Measurements from ENCODE around the gene ACAD10. TPM values are rescaled to one million over a fixed set of nuclear protein-coding genes. Genes with fewer than 3 reads are reported as not detected.

ACAD10 gene
- total and polyA plus RNA-seq, 2 of the 13 experiments (the other 11 are each of a cell fraction or from before 2014, with no cell fraction given) = 15.2 to 16.3 TPM

GRCh38 chr12:111767362-111768158, 81.7 kb downstream of the ACAD10 start (continued):
- TF ChIP-seq, protein P1, sequence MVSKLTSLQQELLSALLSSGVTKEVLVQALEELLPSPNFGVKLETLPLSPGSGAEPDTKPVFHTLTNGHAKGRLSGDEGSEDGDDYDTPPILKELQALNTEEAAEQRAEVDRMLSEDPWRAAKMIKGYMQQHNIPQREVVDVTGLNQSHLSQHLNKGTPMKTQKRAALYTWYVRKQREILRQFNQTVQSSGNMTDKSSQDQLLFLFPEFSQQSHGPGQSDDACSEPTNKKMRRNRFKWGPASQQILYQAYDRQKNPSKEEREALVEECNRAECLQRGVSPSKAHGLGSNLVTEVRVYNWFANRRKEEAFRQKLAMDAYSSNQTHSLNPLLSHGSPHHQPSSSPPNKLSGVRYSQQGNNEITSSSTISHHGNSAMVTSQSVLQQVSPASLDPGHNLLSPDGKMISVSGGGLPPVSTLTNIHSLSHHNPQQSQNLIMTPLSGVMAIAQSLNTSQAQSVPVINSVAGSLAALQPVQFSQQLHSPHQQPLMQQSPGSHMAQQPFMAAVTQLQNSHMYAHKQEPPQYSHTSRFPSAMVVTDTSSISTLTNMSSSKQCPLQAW (CRISPR knock-in tag; IDR thresholded peaks at IDR 0.05) = peak; percentile 54; the same call in 1 of the 2 replicates
- TF ChIP-seq ZNF296 (CRISPR knock-in tag; conservative IDR thresholded peaks at IDR 0.05) (0 out of 2 replicates have a peak, but pooled peaks have one; percentile 38), BCL6 (CRISPR knock-in tag; IDR thresholded peaks at IDR 0.05) (peak; percentile 46; the same call in 1 of the 2 replicates), ZNF775 (CRISPR knock-in tag; IDR thresholded peaks at IDR 0.05; ENCODE audit: borderline replicate concordance) (no peak), ZNF850 (CRISPR knock-in tag; conservative IDR thresholded peaks at IDR 0.05) (no peak), ZNF232 (CRISPR knock-in tag; IDR thresholded peaks at IDR 0.05; ENCODE audit: borderline replicate concordance) (0 out of 2 replicates have a peak, but pooled peaks have one; percentile 7), ZNF687 (CRISPR knock-in tag; IDR thresholded peaks at IDR 0.05) (no peak; the same call in 1 of the 2 replicates), HNRNPLL (IDR thresholded peaks at IDR 0.05; ENCODE audit: low read depth, low read length, poor library complexity, severe bottlenecking) (no peak), MAFG (CRISPR knock-in tag; IDR thresholded peaks at IDR 0.05) (no peak), FOSL1 (CRISPR knock-in tag; IDR thresholded peaks at IDR 0.05; ENCODE audit: borderline replicate concordance) (no peak), ZKSCAN5 (CRISPR knock-in tag; IDR thresholded peaks at IDR 0.05) (no peak), GLI4 (CRISPR knock-in tag; IDR thresholded peaks at IDR 0.05; ENCODE audit: borderline replicate concordance) (no peak), HNF4A (CRISPR knock-in tag; IDR thresholded peaks at IDR 0.05) (peak; percentile 47), FOXK2 (IDR thresholded peaks at IDR 0.05) (no peak), HIVEP1 (CRISPR knock-in tag; IDR thresholded peaks at IDR 0.05) (peak; percentile 27; the same call in 1 of the 2 replicates), ZNF788 (CRISPR knock-in tag; IDR thresholded peaks at IDR 0.05; ENCODE audit: borderline replicate concordance) (0 out of 2 replicates have a peak, but pooled peaks have one; percentile 16), NFKB2 (CRISPR knock-in tag; IDR thresholded peaks at IDR 0.05; ENCODE audit: borderline replicate concordance) (no peak), ZNF441 (CRISPR knock-in tag; IDR thresholded peaks at IDR 0.05; ENCODE audit: borderline replicate concordance) (no peak), KLF15 (CRISPR knock-in tag; IDR thresholded peaks at IDR 0.05; ENCODE audit: borderline replicate concordance) (no peak), BORCS8-MEF2B (CRISPR knock-in tag; IDR thresholded peaks at IDR 0.05) (0 out of 2 replicates have a peak, but pooled peaks have one; percentile 3)
- TF ChIP-seq, protein P2, sequence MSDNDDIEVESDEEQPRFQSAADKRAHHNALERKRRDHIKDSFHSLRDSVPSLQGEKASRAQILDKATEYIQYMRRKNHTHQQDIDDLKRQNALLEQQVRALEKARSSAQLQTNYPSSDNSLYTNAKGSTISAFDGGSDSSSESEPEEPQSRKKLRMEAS (IDR thresholded peaks at IDR 0.05) = peak; percentile 45; the same call in 1 of the 2 replicates
- TF ChIP-seq, protein P3, sequence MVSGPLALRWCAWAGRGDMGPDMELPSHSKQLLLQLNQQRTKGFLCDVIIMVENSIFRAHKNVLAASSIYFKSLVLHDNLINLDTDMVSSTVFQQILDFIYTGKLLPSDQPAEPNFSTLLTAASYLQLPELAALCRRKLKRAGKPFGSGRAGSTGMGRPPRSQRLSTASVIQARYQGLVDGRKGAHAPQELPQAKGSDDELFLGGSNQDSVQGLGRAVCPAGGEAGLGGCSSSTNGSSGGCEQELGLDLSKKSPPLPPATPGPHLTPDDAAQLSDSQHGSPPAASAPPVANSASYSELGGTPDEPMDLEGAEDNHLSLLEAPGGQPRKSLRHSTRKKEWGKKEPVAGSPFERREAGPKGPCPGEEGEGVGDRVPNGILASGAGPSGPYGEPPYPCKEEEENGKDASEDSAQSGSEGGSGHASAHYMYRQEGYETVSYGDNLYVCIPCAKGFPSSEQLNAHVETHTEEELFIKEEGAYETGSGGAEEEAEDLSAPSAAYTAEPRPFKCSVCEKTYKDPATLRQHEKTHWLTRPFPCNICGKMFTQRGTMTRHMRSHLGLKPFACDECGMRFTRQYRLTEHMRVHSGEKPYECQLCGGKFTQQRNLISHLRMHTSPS (CRISPR knock-in tag; IDR thresholded peaks at IDR 0.05; ENCODE audit: low read depth) = no peak

Measured in HepG2 (cell line).